HG03097 (cell line): Measurements from ENCODE around the gene SCAF4.
"Not testable (repeated sequence)": the region's sequence is repeated elsewhere in the genome, so short reads cannot be mapped to it uniquely, and the experiment has no call there.

Source experiments
- ATAC-seq: cut with Tn5 transposase; IDR thresholded peaks from one replicate; pipeline ENCODE4 v1.9.1; 2021; ENCODE audit not compliant: unreplicated experiment, low FRiP score

The SCAF4 gene

DNA sequence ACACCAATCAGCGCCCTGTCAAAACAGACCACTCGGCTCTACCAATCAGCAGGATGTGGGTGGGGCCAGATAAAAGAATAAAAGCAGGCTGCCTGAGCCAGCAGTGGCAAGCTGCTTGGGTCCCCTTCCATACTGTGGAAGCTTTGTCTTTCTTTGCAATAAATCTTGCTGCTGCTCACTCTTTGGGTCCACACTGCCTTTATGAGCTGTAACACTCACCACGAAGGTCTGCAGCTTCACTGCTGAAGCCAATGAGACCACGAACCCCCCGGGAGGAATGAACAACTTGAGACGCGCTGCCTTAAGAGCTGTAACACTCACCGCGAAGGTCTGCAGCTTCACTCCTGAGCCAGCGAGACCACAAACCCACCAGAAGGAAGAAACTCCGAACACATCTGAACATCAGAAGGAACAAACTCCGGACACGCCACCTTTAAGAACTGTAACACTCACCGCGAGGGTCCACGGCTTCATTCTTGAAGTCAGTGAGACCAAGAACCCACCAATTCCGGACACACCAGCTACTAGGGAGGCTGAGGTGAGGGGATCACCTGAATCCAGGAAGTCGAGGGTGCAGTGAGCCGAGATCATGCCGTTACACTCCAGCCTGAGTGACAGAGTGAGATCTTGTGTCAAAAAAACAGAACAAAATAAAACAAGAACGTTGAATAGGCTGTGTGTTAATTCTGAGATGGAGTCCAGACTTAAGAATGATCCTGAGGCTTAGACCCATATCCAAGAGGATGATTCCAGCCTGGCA, 76.9 kb downstream of the SCAF4 start:
- ATAC-seq: not testable (repeated sequence)

DNA sequence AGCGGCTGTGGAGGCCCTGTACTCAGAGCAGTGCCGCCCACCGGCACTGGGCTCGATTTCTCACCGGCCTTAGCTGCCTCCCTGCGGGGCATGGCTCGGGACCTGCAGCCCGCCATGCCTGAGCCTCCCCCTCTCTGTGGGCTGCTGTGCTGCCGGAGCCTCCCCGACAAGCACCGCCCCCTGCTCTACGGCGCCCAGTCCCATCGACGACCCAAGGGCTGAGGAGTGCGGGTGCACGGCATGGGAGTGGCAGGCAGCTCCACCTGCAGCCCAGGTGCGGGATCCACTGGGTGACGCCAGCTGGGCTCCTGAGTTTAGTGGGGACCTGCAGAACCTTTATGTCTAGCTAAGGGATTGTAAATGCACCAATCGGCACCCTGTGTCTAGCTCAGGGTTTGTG, 77.6 kb downstream of the SCAF4 start:
- ATAC-seq: no peak

DNA sequence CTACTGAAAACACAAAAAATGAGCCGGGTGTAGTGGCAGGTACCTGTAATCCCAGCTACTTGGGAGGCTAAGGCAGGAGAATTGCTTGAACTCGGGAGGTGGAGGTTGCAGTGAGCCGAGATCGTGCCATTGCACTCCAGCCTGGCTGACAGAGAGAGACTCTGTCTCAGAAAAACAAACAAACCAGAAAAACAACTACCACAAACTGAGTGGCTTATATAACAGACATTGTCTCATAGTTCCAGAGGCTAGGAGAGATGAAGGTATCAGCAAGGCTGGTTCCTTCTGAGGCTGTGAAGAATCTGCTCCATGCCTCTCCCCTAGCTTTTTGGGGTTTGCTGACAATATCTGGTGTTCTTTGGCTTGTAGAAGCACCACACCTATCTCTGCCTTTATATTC, 80.4 kb downstream of the SCAF4 start:
- ATAC-seq: not testable (repeated sequence)

DNA sequence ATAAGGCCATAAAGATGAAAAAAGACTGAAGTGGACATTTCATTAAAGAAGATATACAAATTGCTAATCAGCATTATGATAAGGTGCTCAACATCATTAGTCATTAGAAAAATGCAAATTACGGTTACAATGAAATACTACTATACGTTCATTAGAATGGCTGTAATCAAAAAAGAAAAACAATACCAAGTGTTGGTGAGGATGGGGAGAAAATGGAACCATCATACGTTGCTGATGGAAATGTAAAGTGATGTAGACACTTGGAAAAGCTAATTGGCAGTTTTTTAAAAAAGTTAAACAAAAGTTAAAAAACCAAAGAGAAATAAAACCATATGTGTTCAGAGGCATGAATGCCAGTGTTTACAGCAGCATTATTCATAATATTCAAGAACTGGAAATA, 81.0 kb downstream of the SCAF4 start:
- no peak for ATAC-seq

GRCh38 chr21:31647650-31648049, 84.3 kb downstream of the SCAF4 start:
- ATAC-seq: no peak

GRCh38 chr21:31644643-31645042, 87.3 kb downstream of the SCAF4 start:
- ATAC-seq: no peak

DNA sequence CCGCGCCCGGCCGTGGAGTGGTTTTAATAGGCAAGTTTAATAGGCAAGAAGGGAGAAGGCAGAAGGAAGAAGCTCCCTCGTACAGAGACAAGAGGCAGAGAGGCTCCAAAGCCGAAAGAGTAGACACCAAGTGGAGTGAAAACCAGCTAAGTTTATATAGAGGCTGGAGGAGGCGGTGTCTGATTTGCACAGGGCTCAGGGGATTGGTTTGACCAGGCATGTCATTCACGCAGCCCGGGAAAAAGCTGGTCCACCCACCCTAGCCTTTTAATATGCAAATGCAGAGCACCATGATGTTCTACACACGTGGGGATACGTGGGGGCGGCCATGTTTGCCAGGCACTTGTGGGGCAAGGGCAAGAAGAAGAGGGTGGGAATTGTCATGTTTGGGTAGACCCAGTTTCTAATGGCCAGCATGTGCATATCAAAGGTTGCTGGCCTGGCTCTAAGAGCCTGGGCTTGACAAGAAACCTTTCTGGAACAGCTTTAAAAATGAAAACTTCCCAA, 90.4 kb downstream of the SCAF4 start:
- ATAC-seq: no peak

GRCh38 chr21:31636874-31637273, 95.0 kb downstream of the SCAF4 start:
- ATAC-seq: no peak

- ATAC-seq: no peak
Observed at GRCh38 chr21:31634993-31635392, 96.9 kb downstream of the SCAF4 start.

- not testable (repeated sequence) for ATAC-seq
Observed at GRCh38 chr21:31631881-31632280, 100.0 kb downstream of the SCAF4 start.

DNA sequence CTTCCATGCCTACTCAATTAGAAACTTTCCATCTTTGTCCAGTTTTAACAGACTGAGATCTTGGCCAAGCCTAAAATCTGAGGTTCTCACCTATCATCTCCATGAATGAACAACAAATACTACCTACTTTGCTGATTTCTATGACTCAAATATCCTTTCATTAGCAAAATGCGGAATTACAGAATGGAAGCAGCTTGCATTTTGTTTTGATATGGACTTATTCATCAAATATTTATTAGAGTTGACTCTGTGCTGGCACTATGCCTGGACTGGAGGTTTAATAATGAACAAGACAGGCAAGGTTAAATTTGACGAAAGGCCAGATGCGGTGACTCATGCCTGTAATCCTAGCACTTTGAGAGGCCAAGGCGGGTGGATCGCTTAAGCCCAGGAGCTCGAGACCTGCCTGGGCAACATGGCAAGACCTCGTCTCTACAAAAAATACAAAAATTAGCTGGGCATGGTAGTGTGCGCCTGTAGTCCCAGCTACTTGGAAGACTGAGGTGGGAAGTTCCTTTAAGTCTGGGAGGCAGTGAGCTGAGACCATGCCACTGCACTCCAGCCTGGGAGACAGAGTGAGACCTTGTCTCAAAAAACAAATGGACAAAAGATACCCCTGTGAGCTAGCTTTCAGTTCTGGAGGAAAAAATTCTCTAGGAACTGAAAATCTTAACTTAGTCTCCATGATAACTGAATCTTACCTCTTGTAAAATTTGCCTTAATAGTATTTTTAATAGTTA, 101.8 kb downstream of the SCAF4 start:
- ATAC-seq: no peak

GRCh38 chr21:31624961-31625491, 106.9 kb downstream of the SCAF4 start:
- no peak for ATAC-seq

DNA sequence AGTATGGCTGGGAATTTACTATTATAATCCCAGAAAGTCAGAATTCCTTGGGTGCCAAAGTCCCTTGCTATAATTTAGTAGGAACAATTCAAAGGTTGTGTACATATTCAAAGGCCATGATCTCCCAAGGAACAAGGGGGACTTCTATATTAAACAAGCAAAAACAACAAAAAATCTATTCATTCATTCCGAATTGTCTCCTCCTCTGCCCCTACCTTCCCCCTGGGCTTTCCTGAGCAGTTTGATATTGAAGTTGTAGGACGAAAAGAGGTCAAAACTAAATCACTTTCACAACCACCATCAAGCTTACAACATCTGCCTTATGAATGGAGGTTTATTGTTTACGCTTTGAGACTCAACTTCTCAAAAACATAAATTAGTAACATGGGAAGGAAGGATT, 107.7 kb downstream of the SCAF4 start:
- ATAC-seq: no peak

- no peak for ATAC-seq
Observed at GRCh38 chr21:31623664-31624063, 108.3 kb downstream of the SCAF4 start.

- no peak for ATAC-seq
Observed at GRCh38 chr21:31622397-31622796, 109.5 kb downstream of the SCAF4 start.
